ENCODE results near the gene BRIP1.

The BRIP1 gene

GRCh38 chr17:61877837-61878236, 14.5 kb upstream of the BRIP1 start:
- no peak overlapping the region for H3K4me3 ChIP-seq (replicated peaks in 1 of 2; ENCODE audit: low read depth in 2 of 2, low read length in 2 of 2)
- TF ChIP-seq CTCF (IDR thresholded peaks at IDR 0.05; ENCODE audit: low read depth, low read length): no peak
- no peak for DNase-seq (ENCODE audit: low read depth in 2 of 2)

GRCh38 chr17:61875804-61876203, 12.5 kb upstream of the BRIP1 start:
- no peak for DNase-seq (ENCODE audit: low read depth in 2 of 2)
- no peak overlapping the region for H3K4me3 ChIP-seq (replicated peaks in 1 of 2; ENCODE audit: low read depth in 2 of 2, low read length in 2 of 2)
- TF ChIP-seq CTCF (IDR thresholded peaks at IDR 0.05; ENCODE audit: low read depth, low read length): no peak

GRCh38 chr17:61875285-61875684, 12.0 kb upstream of the BRIP1 start:
- DNase-seq (ENCODE audit: low read depth in 2 of 2): no peak
- H3K4me3 ChIP-seq (replicated peaks in 1 of 2; ENCODE audit: low read depth in 2 of 2, low read length in 2 of 2): no peak overlapping the region
- TF ChIP-seq CTCF (IDR thresholded peaks at IDR 0.05; ENCODE audit: low read depth, low read length): no peak

- H3K4me3 ChIP-seq (replicated peaks in 1 of 2; ENCODE audit: low read depth in 2 of 2, low read length in 2 of 2): no peak overlapping the region
- DNase-seq (ENCODE audit: low read depth in 2 of 2): no peak
- no peak for TF ChIP-seq CTCF (IDR thresholded peaks at IDR 0.05; ENCODE audit: low read depth, low read length)
These were observed 10.7 kb upstream of the BRIP1 start for GRCh38 chr17:61874075-61874474.

GRCh38 chr17:61872099-61872498, 8.8 kb upstream of the BRIP1 start:
- no peak for TF ChIP-seq CTCF (IDR thresholded peaks at IDR 0.05; ENCODE audit: low read depth, low read length)
- DNase-seq (ENCODE audit: low read depth in 2 of 2): no peak
- H3K4me3 ChIP-seq (replicated peaks in 1 of 2; ENCODE audit: low read depth in 2 of 2, low read length in 2 of 2): no peak overlapping the region

GRCh38 chr17:61869138-61869537, 5.8 kb upstream of the BRIP1 start:
- no peak for DNase-seq (ENCODE audit: low read depth in 2 of 2)
- H3K4me3 ChIP-seq (replicated peaks in 1 of 2; ENCODE audit: low read depth in 2 of 2, low read length in 2 of 2): no peak overlapping the region
- no peak for TF ChIP-seq CTCF (IDR thresholded peaks at IDR 0.05; ENCODE audit: low read depth, low read length)

- no peak overlapping the region for H3K4me3 ChIP-seq (replicated peaks in 1 of 2; ENCODE audit: low read depth in 2 of 2, low read length in 2 of 2)
- DNase-seq (ENCODE audit: low read depth in 2 of 2): no peak
- no peak for TF ChIP-seq CTCF (IDR thresholded peaks at IDR 0.05; ENCODE audit: low read depth, low read length)
These were observed 4.7 kb upstream of the BRIP1 start for GRCh38 chr17:61868074-61868473.

All from cardiac fibroblast (primary cell).